K562 (cell line): ENCODE measurements around the gene SPRING1. TPM values are rescaled to one million over a fixed set of nuclear protein-coding genes. Genes with fewer than 3 reads are reported as not detected.

Source experiments
- ATF6 ChIP-seq: sonication (generic); formaldehyde crosslinking; IDR thresholded peaks from 2 replicates; pipeline ENCODE4 v1.4.0; 2020; ENCODE audit warnings: mild to moderate bottlenecking, missing genetic modification reagents
- CBFB ChIP-seq: sonication (generic); formaldehyde crosslinking; IDR thresholded peaks from 2 replicates; pipeline ENCODE4 v1.4.0; 2020; ENCODE audit warnings: mild to moderate bottlenecking, missing genetic modification reagents
- DLX4 ChIP-seq: fragments of 250-450 bp; sonication (Bioruptor Pico); IDR thresholded peaks from 2 replicates; pipeline ENCODE4 v1.6.1; 2021; ENCODE audit warnings: mild to moderate bottlenecking
- DNMT1 ChIP-seq: fragments of 450-650 bp; IDR thresholded peaks from 2 replicates; pipeline ENCODE4 v1.6.1; 2016; ENCODE audit warnings: antibody characterized with exemption, mild to moderate bottlenecking
- DPF2 ChIP-seq: fragments of 450-650 bp; IDR thresholded peaks from 2 replicates; pipeline ENCODE4 v1.6.1; 2016
- KDM2B ChIP-seq: fragments of 250-450 bp; sonication (Bioruptor Pico); IDR thresholded peaks from 2 replicates; pipeline ENCODE4 v1.8.0; 2021; ENCODE audit warnings: mild to moderate bottlenecking, moderate library complexity
- MEF2A ChIP-seq: IDR thresholded peaks from 2 replicates; pipeline ENCODE4 v1.6.1; 2011; ENCODE audit warnings: low read depth, mild to moderate bottlenecking, low read length, moderate library complexity; ENCODE audit not compliant: control insufficient read depth
- MTA1 ChIP-seq: fragments of 450-650 bp; IDR thresholded peaks from 2 replicates; pipeline ENCODE4 v1.6.1; 2017; ENCODE audit warnings: borderline replicate concordance
- NFXL1 ChIP-seq: fragments of 450-650 bp; formaldehyde crosslinking; IDR thresholded peaks from 2 replicates; pipeline ENCODE4 v1.4.0; 2021; ENCODE audit warnings: mild to moderate bottlenecking
- PRPF4 ChIP-seq: fragments of 200-400 bp; formaldehyde crosslinking; IDR thresholded peaks from one replicate; pipeline ENCODE4 v1.6.1; 2017; ENCODE audit warnings: low read length, low read depth, mild to moderate bottlenecking; ENCODE audit not compliant: insufficient read depth, poor library complexity, severe bottlenecking
- RBM17 ChIP-seq: fragments of 200-400 bp; formaldehyde crosslinking; IDR thresholded peaks from 2 replicates; pipeline ENCODE4 v1.6.1; 2017; ENCODE audit warnings: low read depth, mild to moderate bottlenecking, low read length, borderline replicate concordance
- SMC3 ChIP-seq: conservative IDR thresholded peaks from 2 replicates; pipeline ENCODE4 v1.6.1; 2011; ENCODE audit warnings: low read depth, low read length, improper control_type of control experiment; ENCODE audit not compliant: insufficient read depth
- SNRNP70 ChIP-seq: fragments of 200-400 bp; formaldehyde crosslinking; optimal IDR thresholded peaks from 2 replicates; pipeline ENCODE3; 2017; ENCODE audit warnings: low read depth, low read length
- TAF15 ChIP-seq: fragments of 200-400 bp; formaldehyde crosslinking; IDR thresholded peaks from 2 replicates; pipeline ENCODE4 v1.6.1; 2017; ENCODE audit warnings: mild to moderate bottlenecking, low read depth, low read length, moderate library complexity
- TARDBP ChIP-seq: fragments of 450-650 bp; IDR thresholded peaks from 2 replicates; pipeline ENCODE4 v1.6.1; 2016
- TEAD1 ChIP-seq, 2 experiments: fragments of 450-650 bp in 1 of 2; sonication (generic) in 1 of 2; formaldehyde crosslinking; IDR thresholded peaks; 2 replicates each; pipeline versions ENCODE4 v1.4.0 to v1.8.0; 2020 to 2022; ENCODE audit warnings: mild to moderate bottlenecking in 2 of 2, missing genetic modification reagents in 1 of 2
- ZC3H11A ChIP-seq: IDR thresholded peaks from 2 replicates; pipeline ENCODE4 v1.6.1; 2012; ENCODE audit warnings: low read depth, low read length, improper control_type of control experiment
- ZFP36 ChIP-seq: fragments of 150-350 bp; IDR thresholded peaks from 2 replicates; pipeline ENCODE4 v1.6.1; 2018; ENCODE audit warnings: low read length, low read depth; ENCODE audit not compliant: partially characterized antibody
- ZNF75A ChIP-seq: fragments of 450-650 bp; formaldehyde crosslinking; IDR thresholded peaks from 2 replicates; pipeline ENCODE4 v1.4.0; 2020; ENCODE audit warnings: mild to moderate bottlenecking
- ZZZ3 ChIP-seq: fragments of 450-650 bp; IDR thresholded peaks from 2 replicates; pipeline ENCODE4 v1.6.1; 2016; ENCODE audit warnings: antibody characterized with exemption, mild to moderate bottlenecking, moderate library complexity
- polyA plus RNA-seq, 8 experiments: library from polyadenylated mRNA; depleted of rRNA in 4 of 8; stranded (reverse) in 5 of 8; unstranded in 3 of 8; fragments of >200 nt; fragmentation: Nextera tagmentation in 2 of 8; fragmentation: Illumina TruSeq in 1 of 8; extraction: Ambion mirVana in 2 of 8; extraction: Trizol in 1 of 8; gene quantifications; 2 replicates each; pipeline versions ENCODE4 v1.2.1 to v1.2.3, GENCODE V29; 2011 to 2014; ENCODE audit warnings: inconsistent platforms in 1 of 8, missing spikeins in 1 of 8
- total RNA-seq, 7 experiments: library from RNA; depleted of rRNA in 6 of 7; stranded (reverse); fragments of >200 nt in 6 of 7; fragmentation: Illumina TruSeq in 2 of 7; extraction: Trizol in 2 of 7; gene quantifications; 2 replicates each; pipeline versions ENCODE4 v1.2.1 to v1.2.3, GENCODE V29; 2011 to 2021; ENCODE audit warnings: low replicate concordance in 1 of 7
- TF ChIP-seq, protein P1 (sequence below): fragments of 450-650 bp; formaldehyde crosslinking; IDR thresholded peaks from 2 replicates; pipeline ENCODE4 v1.4.0; 2020; ENCODE audit warnings: mild to moderate bottlenecking, mixed read lengths
- TF ChIP-seq, protein P2 (sequence below), 2 experiments: fragments of 450-650 bp in 1 of 2; sonication (generic) in 1 of 2; formaldehyde crosslinking; conservative IDR thresholded peaks; 2 replicates each; pipeline versions ENCODE4 v1.4.0 to v1.8.1; 2020 to 2022; ENCODE audit warnings: mild to moderate bottlenecking in 1 of 2, missing genetic modification reagents in 1 of 2
- TF ChIP-seq, protein P3 (sequence below): fragments of 250-450 bp; sonication (Bioruptor Pico); IDR thresholded peaks from 2 replicates; pipeline ENCODE4 v1.5.1; 2021; ENCODE audit warnings: mild to moderate bottlenecking

The SPRING1 gene
- total and polyA plus RNA-seq, 9 of the 15 experiments (the other 6 are each of a cell fraction or from before 2014, with no cell fraction given): 1.1 to 20.0 (median 8.0) TPM

DNA sequence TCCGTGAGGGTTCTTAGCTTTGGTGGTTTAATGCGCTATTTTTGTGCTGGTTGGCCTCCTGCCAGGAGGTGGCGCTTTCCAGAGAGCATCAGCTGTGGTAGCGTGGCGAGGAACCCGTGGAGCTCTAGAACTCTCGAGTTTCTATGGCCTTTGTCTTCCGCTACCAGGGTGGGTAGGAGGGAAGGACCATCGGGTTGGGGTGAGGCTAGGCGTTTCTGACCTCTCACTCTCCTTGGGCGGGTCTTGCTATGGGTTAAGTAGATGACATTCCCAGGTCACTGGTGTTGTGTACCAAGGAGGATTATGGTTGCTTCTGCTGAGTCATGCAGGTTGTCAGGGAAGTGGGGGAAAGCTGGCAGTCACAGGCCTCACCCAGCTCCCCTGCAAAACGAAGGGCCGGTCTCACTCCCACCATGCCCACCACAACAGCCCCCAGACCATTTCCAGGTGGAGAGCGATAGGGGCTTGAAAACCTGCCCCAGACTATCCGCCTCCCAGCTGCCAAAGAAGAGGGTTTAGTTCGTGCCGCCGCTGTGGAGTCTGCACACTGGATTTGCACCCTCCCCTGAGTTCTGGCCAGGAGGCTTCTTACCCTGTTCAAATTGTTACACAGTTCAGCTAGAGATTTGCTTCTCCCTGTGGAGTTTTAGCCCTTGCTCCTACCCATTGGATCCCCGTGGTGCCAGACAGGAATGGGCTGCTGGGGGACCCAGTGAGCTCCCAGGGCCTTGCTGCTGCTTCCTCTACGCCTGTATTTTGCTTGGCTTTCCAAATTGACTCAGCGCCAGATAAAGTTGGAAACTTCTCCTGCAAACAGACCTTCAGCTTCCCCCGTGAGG, 22.1 kb upstream of the SPRING1 start (continued):
- peak; percentile 89; the same call in 1 of the 2 replicates for TF ChIP-seq ATF6 (CRISPR knock-in tag)
- no peak for TF ChIP-seq MEF2A
- TF ChIP-seq MTA1: peak; percentile 24; the same call in 1 of the 2 replicates
- no peak for TF ChIP-seq ZZZ3
- TF ChIP-seq CBFB (CRISPR knock-in tag): no peak
- no peak for TF ChIP-seq NFXL1
- TF ChIP-seq, protein P1, sequence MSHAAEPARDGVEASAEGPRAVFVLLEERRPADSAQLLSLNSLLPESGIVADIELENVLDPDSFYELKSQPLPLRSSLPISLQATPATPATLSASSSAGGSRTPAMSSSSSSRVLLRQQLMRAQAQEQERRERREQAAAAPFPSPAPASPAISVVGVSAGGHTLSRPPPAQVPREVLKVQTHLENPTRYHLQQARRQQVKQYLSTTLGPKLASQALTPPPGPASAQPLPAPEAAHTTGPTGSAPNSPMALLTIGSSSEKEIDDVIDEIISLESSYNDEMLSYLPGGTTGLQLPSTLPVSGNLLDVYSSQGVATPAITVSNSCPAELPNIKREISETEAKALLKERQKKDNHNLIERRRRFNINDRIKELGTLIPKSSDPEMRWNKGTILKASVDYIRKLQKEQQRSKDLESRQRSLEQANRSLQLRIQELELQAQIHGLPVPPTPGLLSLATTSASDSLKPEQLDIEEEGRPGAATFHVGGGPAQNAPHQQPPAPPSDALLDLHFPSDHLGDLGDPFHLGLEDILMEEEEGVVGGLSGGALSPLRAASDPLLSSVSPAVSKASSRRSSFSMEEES (CRISPR knock-in tag): no peak
- TF ChIP-seq TARDBP: 0 out of 2 replicates have a peak, but pooled peaks have one; percentile 29
- TF ChIP-seq TAF15: no peak
- no peak for TF ChIP-seq PRPF4
- TF ChIP-seq, protein P2, sequence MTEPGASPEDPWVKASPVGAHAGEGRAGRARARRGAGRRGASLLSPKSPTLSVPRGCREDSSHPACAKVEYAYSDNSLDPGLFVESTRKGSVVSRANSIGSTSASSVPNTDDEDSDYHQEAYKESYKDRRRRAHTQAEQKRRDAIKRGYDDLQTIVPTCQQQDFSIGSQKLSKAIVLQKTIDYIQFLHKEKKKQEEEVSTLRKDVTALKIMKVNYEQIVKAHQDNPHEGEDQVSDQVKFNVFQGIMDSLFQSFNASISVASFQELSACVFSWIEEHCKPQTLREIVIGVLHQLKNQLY (CRISPR knock-in tag; conservative IDR thresholded peaks at IDR 0.05): no peak
- no peak for TF ChIP-seq SNRNP70
- TF ChIP-seq KDM2B: no peak
- TF ChIP-seq, protein P3, sequence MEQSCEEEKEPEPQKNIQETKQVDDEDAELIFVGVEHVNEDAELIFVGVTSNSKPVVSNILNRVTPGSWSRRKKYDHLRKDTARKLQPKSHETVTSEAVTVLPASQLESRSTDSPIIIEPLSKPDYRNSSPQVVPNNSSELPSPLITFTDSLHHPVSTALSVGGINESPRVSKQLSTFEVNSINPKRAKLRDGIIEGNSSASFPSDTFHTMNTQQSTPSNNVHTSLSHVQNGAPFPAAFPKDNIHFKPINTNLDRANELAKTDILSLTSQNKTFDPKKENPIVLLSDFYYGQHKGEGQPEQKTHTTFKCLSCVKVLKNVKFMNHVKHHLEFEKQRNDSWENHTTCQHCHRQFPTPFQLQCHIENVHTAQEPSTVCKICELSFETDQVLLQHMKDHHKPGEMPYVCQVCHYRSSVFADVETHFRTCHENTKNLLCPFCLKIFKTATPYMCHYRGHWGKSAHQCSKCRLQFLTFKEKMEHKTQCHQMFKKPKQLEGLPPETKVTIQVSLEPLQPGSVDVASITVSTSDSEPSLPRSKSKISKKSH (CRISPR knock-in tag): no peak
- no peak for TF ChIP-seq DNMT1
- no peak for TF ChIP-seq ZC3H11A
- no peak for TF ChIP-seq ZNF75A (CRISPR knock-in tag)
- no peak; a peak in 1 of 4 replicates for TF ChIP-seq TEAD1 (CRISPR knock-in tag; IDR thresholded peaks at IDR 0.05)
- TF ChIP-seq ZFP36: no peak
- no peak for TF ChIP-seq RBM17
- TF ChIP-seq DLX4 (CRISPR knock-in tag): no peak
- no peak for TF ChIP-seq SMC3
- TF ChIP-seq DPF2: peak; percentile 77
